Cardiac muscle cell (in vitro differentiated cells and primary cell): ENCODE measurements around the gene PLPPR1. TPM values are rescaled to one million over a fixed set of nuclear protein-coding genes. Genes with fewer than 3 reads are reported as not detected.

Experiments used
- DNase-seq, 2 donors: peaks; one replicate each; pipeline versions ENCODE4 v3.0.0 to v3.0.0-alpha.2; 2010 to 2017; ENCODE audit warnings: low read depth in 1 of 2, low spot score in 1 of 2
- H3K27ac ChIP-seq: fragments of 200-600 bp; sonication (generic); 2 replicates; pipeline ENCODE4 v1.5.1; 2016
- H3K27me3 ChIP-seq: fragments of 200-600 bp; sonication (generic); 2 replicates; pipeline ENCODE4 v1.6.0; 2016; ENCODE audit warnings: control low read depth
- H3K36me3 ChIP-seq: fragments of 200-600 bp; sonication (generic); 2 replicates; pipeline ENCODE4 v1.5.1; 2016; ENCODE audit warnings: control low read depth
- H3K4me1 ChIP-seq: fragments of 200-600 bp; sonication (generic); 2 replicates; pipeline ENCODE4 v1.8.1; 2017; ENCODE audit warnings: low read depth, mild to moderate bottlenecking, mixed run types
- H3K4me3 ChIP-seq: fragments of 200-600 bp; sonication (generic); 2 replicates; pipeline ENCODE4 v1.5.1; 2016; ENCODE audit warnings: mild to moderate bottlenecking
- H3K9me3 ChIP-seq: fragments of 200-600 bp; sonication (generic); 2 replicates; pipeline ENCODE4 v1.5.1; 2017; ENCODE audit warnings: low read depth, mild to moderate bottlenecking, control low read depth
- CTCF ChIP-seq: IDR thresholded peaks from 2 replicates; pipeline ENCODE4 v1.5.1; 2012; ENCODE audit warnings: low read depth, mild to moderate bottlenecking, low read length
- polyA plus RNA-seq: library from polyadenylated mRNA; unstranded; fragments of >200 nt; fragmentation: Nextera tagmentation; extraction: Ambion mirVana; gene quantifications from 2 replicates; pipeline ENCODE4 v1.2.1, GENCODE V29; 2016
- total RNA-seq: library from RNA; depleted of rRNA; stranded (reverse); fragments of >200 nt; gene quantifications from 2 replicates; pipeline ENCODE4 v1.2.3, GENCODE V29; 2016

Gene PLPPR1
- total and polyA plus RNA-seq, 2 experiments from 2014 or later: 0.98 to 1.2 TPM

GRCh38 chr9:101065930-101066329 lies 37.4 kb downstream of the PLPPR1 start:
- no peaks in the 10 kb centered on the region for H3K4me1 ChIP-seq
- no peaks in the 10 kb centered on the region for H3K36me3 ChIP-seq
- no peak overlapping the region for H3K27ac ChIP-seq
- DNase-seq: no peak
- H3K27me3 ChIP-seq: no peaks in the 10 kb centered on the region
- no peaks in the 10 kb centered on the region for H3K9me3 ChIP-seq
- no peak overlapping the region for H3K4me3 ChIP-seq
- no peak for TF ChIP-seq CTCF

GRCh38 chr9:101068696-101069095 lies 40.2 kb downstream of the PLPPR1 start:
- no peak for TF ChIP-seq CTCF
- H3K9me3 ChIP-seq: no peaks in the 10 kb centered on the region
- no peak for DNase-seq
- H3K4me1 ChIP-seq: no peaks in the 10 kb centered on the region
- no peak overlapping the region for H3K4me3 ChIP-seq
- no peaks in the 10 kb centered on the region for H3K36me3 ChIP-seq
- no peaks in the 10 kb centered on the region for H3K27me3 ChIP-seq
- no peak overlapping the region for H3K27ac ChIP-seq

- Histone ChIP-seq H3K27me3 (no peaks in the 10 kb centered on the region), H3K9me3 (no peaks in the 10 kb centered on the region), H3K27ac (no peak overlapping the region), H3K36me3 (no peaks in the 10 kb centered on the region), H3K4me3 (no peak overlapping the region), H3K4me1 (no peaks in the 10 kb centered on the region)
- DNase-seq: no peak
- no peak for TF ChIP-seq CTCF
These were observed 43.7 kb downstream of the PLPPR1 start for GRCh38 chr9:101072259-101072658.

- Histone ChIP-seq H3K36me3 (no peaks in the 10 kb centered on the region), H3K27me3 (no peaks in the 10 kb centered on the region), H3K4me3 (no peak overlapping the region), H3K9me3 (no peaks in the 10 kb centered on the region), H3K27ac (no peak overlapping the region), H3K4me1 (no peaks in the 10 kb centered on the region)
- DNase-seq: no peak
- TF ChIP-seq CTCF: no peak
These were observed 44.6 kb downstream of the PLPPR1 start for GRCh38 chr9:101073122-101073521.

GRCh38 chr9:101081641-101082040 lies 53.1 kb downstream of the PLPPR1 start:
- no peaks in the 10 kb centered on the region for H3K4me1 ChIP-seq
- no peaks in the 10 kb centered on the region for H3K27me3 ChIP-seq
- no peaks in the 10 kb centered on the region for H3K36me3 ChIP-seq
- DNase-seq: no peak
- H3K4me3 ChIP-seq: no peak overlapping the region
- H3K27ac ChIP-seq: no peak overlapping the region
- no peaks in the 10 kb centered on the region for H3K9me3 ChIP-seq
- TF ChIP-seq CTCF: no peak
